Mesenchymal stem cell (in vitro differentiated cells and primary cell): ENCODE results near the gene PCSK1N.

Source experiments
- DNase-seq: peaks from one replicate; pipeline ENCODE4 v3.0.0-alpha.2; 2013
- H2AFZ ChIP-seq: one replicate; pipeline ENCODE4 v1.6.1; 2013; ENCODE audit warnings: low read depth, mild to moderate bottlenecking, control low read depth, inconsistent platforms, low read length, moderate library complexity
- H2AK5ac ChIP-seq: 2 replicates; pipeline ENCODE4 v1.6.1; 2013; ENCODE audit warnings: low read length, moderate library complexity, mild to moderate bottlenecking, inconsistent platforms; ENCODE audit not compliant: severe bottlenecking
- H2BK120ac ChIP-seq: one replicate; pipeline ENCODE4 v1.6.1; 2013; ENCODE audit warnings: low read depth, mild to moderate bottlenecking, inconsistent platforms, low read length, moderate library complexity
- H2BK12ac ChIP-seq, 2 experiments: one replicate each; pipeline ENCODE4 v1.6.1; 2013; ENCODE audit warnings: inconsistent platforms in 2 of 2, low read length in 2 of 2, mild to moderate bottlenecking in 2 of 2, moderate library complexity in 2 of 2, control low read depth in 1 of 2
- H2BK15ac ChIP-seq: one replicate; pipeline ENCODE4 v1.6.1; 2013; ENCODE audit warnings: mild to moderate bottlenecking, low read depth, inconsistent platforms; ENCODE audit not compliant: poor library complexity, severe bottlenecking
- H2BK5ac ChIP-seq: 2 replicates; pipeline ENCODE4 v1.6.1; 2013; ENCODE audit warnings: low read depth, mild to moderate bottlenecking, low read length, control low read depth, inconsistent platforms; ENCODE audit not compliant: poor library complexity, severe bottlenecking
- H3K14ac ChIP-seq, 2 experiments: one replicate each; pipeline ENCODE4 v1.6.1; 2013; ENCODE audit warnings: inconsistent platforms in 2 of 2, low read length in 2 of 2, control low read depth in 1 of 2, mild to moderate bottlenecking in 1 of 2, moderate library complexity in 1 of 2
- H3K18ac ChIP-seq, 2 experiments: one replicate each; pipeline ENCODE4 v1.6.1; 2013; ENCODE audit warnings: inconsistent platforms in 2 of 2, low read length in 2 of 2, control low read depth in 1 of 2, low read depth in 1 of 2, mild to moderate bottlenecking in 1 of 2
- H3K23ac ChIP-seq, 2 experiments: one replicate each; pipeline ENCODE4 v1.6.1; 2013; ENCODE audit warnings: inconsistent platforms in 2 of 2, low read length in 2 of 2, mild to moderate bottlenecking in 2 of 2, moderate library complexity in 2 of 2, control low read depth in 1 of 2
- H3K27ac ChIP-seq: 2 replicates; pipeline ENCODE4 v1.5.1; 2013; ENCODE audit warnings: mild to moderate bottlenecking, moderate library complexity, low read length, control low read depth, inconsistent platforms; ENCODE audit not compliant: poor library complexity, severe bottlenecking
- H3K27me3 ChIP-seq, 2 experiments: 2 replicates each; pipeline versions ENCODE4 v1.6.1 to v1.7.0; 2013; ENCODE audit warnings: low read length in 2 of 2, mild to moderate bottlenecking in 2 of 2, moderate library complexity in 2 of 2, control low read depth in 1 of 2, inconsistent platforms in 1 of 2; ENCODE audit not compliant: control insufficient read depth in 1 of 2, insufficient read depth in 1 of 2
- H3K36me3 ChIP-seq, 2 experiments: 2 replicates each; pipeline versions ENCODE4 v1.6.1 to v1.7.0; 2013; ENCODE audit warnings: low read length in 2 of 2, control low read depth in 1 of 2, inconsistent platforms in 1 of 2, low read depth in 1 of 2, mild to moderate bottlenecking in 1 of 2; ENCODE audit not compliant: insufficient read depth in 2 of 2, control insufficient read depth in 1 of 2
- H3K4ac ChIP-seq, 2 experiments: one replicate each; pipeline ENCODE4 v1.6.1; 2013; ENCODE audit warnings: inconsistent platforms in 2 of 2, low read length in 2 of 2, mild to moderate bottlenecking in 2 of 2, moderate library complexity in 2 of 2, control low read depth in 1 of 2, low read depth in 1 of 2
- H3K4me1 ChIP-seq: 2 replicates; pipeline ENCODE4 v1.6.1; 2013; ENCODE audit warnings: low read depth, low read length, control low read depth; ENCODE audit not compliant: control insufficient read depth, insufficient read depth
- H3K4me2 ChIP-seq: 2 replicates; pipeline ENCODE4 v1.6.1; 2013; ENCODE audit warnings: low read length, mild to moderate bottlenecking, inconsistent platforms; ENCODE audit not compliant: poor library complexity, severe bottlenecking
- H3K4me3 ChIP-seq, 2 experiments: 2 replicates each; pipeline versions ENCODE4 v1.5.1 to v1.7.0; 2013; ENCODE audit warnings: low read length in 2 of 2, mild to moderate bottlenecking in 2 of 2, control low read depth in 1 of 2, low read depth in 1 of 2; ENCODE audit not compliant: insufficient read depth in 1 of 2
- H3K79me1 ChIP-seq: replicated peaks from 2 replicates; pipeline ENCODE4 v1.6.1; 2013; ENCODE audit warnings: mild to moderate bottlenecking, control low read depth, low read length, inconsistent platforms; ENCODE audit not compliant: poor library complexity, severe bottlenecking
- H3K9ac ChIP-seq: 2 replicates; pipeline ENCODE4 v1.7.0; 2013; ENCODE audit warnings: mild to moderate bottlenecking, low read length, moderate library complexity
- H3K9me3 ChIP-seq: 2 replicates; pipeline ENCODE4 v1.7.0; 2013; ENCODE audit warnings: mild to moderate bottlenecking, low read length; ENCODE audit not compliant: control insufficient read depth
- H4K8ac ChIP-seq: one replicate; pipeline ENCODE4 v1.6.1; 2013; ENCODE audit warnings: inconsistent platforms, mild to moderate bottlenecking, low read length, moderate library complexity
- H4K91ac ChIP-seq: one replicate; pipeline ENCODE4 v1.6.1; 2013; ENCODE audit warnings: mild to moderate bottlenecking, low read length, inconsistent platforms
- WGBS: methylation state at CpG from one replicate; pipeline ENCODE4 v1.1.7; 2013; ENCODE audit warnings: mixed read lengths; 5-methylcytosine and 5-hydroxymethylcytosine counted together

PCSK1N gene

GRCh38 chrX:48806081-48806480 is 29.3 kb downstream of the PCSK1N start:
- Histone ChIP-seq H3K27me3 (no peaks in the 10 kb centered on the region), H3K27ac (no peak overlapping the region), H3K4me3 (no peak overlapping the region), H3K14ac (no peak overlapping the region), H4K91ac (no peak overlapping the region), H3K9me3 (no peaks in the 10 kb centered on the region), H3K18ac (no peak overlapping the region), H4K8ac (no peak overlapping the region), H3K9ac (no peak overlapping the region), H2BK120ac (no peak overlapping the region), H3K4ac (no peak overlapping the region), H2BK15ac (no peak overlapping the region), H3K23ac (no peak overlapping the region), H2BK12ac (no peak overlapping the region), H3K79me1 (peaks cover 6% of the 10 kb centered on the region), H2AK5ac (no peak overlapping the region), H3K36me3 (peaks cover 7 to 19% of the 10 kb centered on the region in 2 experiments), H2BK5ac (no peak overlapping the region), H3K4me2 (no peak overlapping the region), H2AFZ (no peak overlapping the region), H3K4me1 (no peaks in the 10 kb centered on the region)
- 100% methylated on average over 2 of the region's 4 CpGs for WGBS
- no peak for DNase-seq

GRCh38 chrX:48802905-48803200 is 32.6 kb downstream of the PCSK1N start:
- 66% methylated on average over 4 of the region's 4 CpGs for WGBS
- Histone ChIP-seq H2BK120ac (no peak overlapping the region), H3K79me1 (peaks cover 7% of the 10 kb centered on the region), H3K27me3 (peaks cover 0 to 3% of the 10 kb centered on the region in 2 experiments), H2BK12ac (no peak overlapping the region), H2AFZ (no peak overlapping the region), H4K8ac (no peak overlapping the region), H2BK5ac (peak overlapping the region; percentile 31), H3K4me2 (peak overlapping the region; percentile 32), H3K14ac (no peak overlapping the region), H4K91ac (no peak overlapping the region), H3K27ac (peak overlapping the region; percentile 99), H3K4ac (peak overlapping the region in 1 of 2 experiments; percentile 28), H3K23ac (no peak overlapping the region), H3K4me1 (peaks cover 4% of the 10 kb centered on the region), H3K9ac (peak overlapping the region; percentile 95), H2BK15ac (no peak overlapping the region), H3K4me3 (peak overlapping the region; percentile 60 to 82), H3K18ac (no peak overlapping the region), H3K36me3 (peaks cover 7 to 14% of the 10 kb centered on the region in 2 experiments), H2AK5ac (no peak overlapping the region), H3K9me3 (no peaks in the 10 kb centered on the region)
- DNase-seq, result peak; percentile 1

- H2BK5ac ChIP-seq, result peak overlapping the region; percentile 62
- 11% methylated on average over 26 of the region's 40 CpGs for WGBS
These were observed 33.1 kb downstream of the PCSK1N start for GRCh38 chrX:48802089-48802904.

GRCh38 chrX:48801280-48802088 is 33.9 kb downstream of the PCSK1N start, which contains the start of gene HDAC6:
TSS of gene HDAC6 (plus strand) at chrX:48802067. CDS start at chrX:48802693, 626 bp downstream.
- H2BK15ac ChIP-seq, result no peak within 1 kb of the TSS
- peak within 1 kb of the TSS in 1 of 2 experiments; percentile 72 for H3K23ac ChIP-seq
- H3K27ac ChIP-seq, result peak within 1 kb of the TSS; percentile 99
- peak within 1 kb of the TSS; percentile 89 for H2BK5ac ChIP-seq
- H3K9me3 ChIP-seq, result no peaks in the 10 kb centered on the region
- peak; percentile 99 for DNase-seq
- H2AFZ ChIP-seq, result peak within 1 kb of the TSS; percentile 53
- H3K27me3 ChIP-seq, result peaks cover 0 to 14% of the 10 kb centered on the region in 2 experiments
- H2AK5ac ChIP-seq, result no peak within 1 kb of the TSS
- H3K79me1 ChIP-seq, result peaks cover 7% of the 10 kb centered on the region
- H2BK120ac ChIP-seq, result peak within 1 kb of the TSS; percentile 73
- H3K4ac ChIP-seq, result peak within 1 kb of the TSS in 1 of 2 experiments; percentile 88
- H3K9ac ChIP-seq, result peak within 1 kb of the TSS; percentile 95
- H3K18ac ChIP-seq, result peak within 1 kb of the TSS; percentile 70 to 95
- peaks cover 4% of the 10 kb centered on the region for H3K4me1 ChIP-seq
- peak within 1 kb of the TSS in 1 of 2 experiments; percentile 81 for H3K14ac ChIP-seq
- H4K8ac ChIP-seq, result peak within 1 kb of the TSS; percentile 100
- peak within 1 kb of the TSS; percentile 66 for H3K4me2 ChIP-seq
- peak within 1 kb of the TSS; percentile 80 to 82 for H3K4me3 ChIP-seq
- H4K91ac ChIP-seq, result peak within 1 kb of the TSS; percentile 99
- under 1% methylated on average over 80 of the region's 89 CpGs for WGBS
- H2BK12ac ChIP-seq, result no peak within 1 kb of the TSS
- H3K36me3 ChIP-seq, result peaks cover 7 to 12% of the 10 kb centered on the region in 2 experiments

More at GRCh38 chrX:48802089-48802904, 33.1 kb downstream of the PCSK1N start:
- Histone ChIP-seq H3K9ac (peak overlapping the region; percentile 95), H3K4me1 (peaks cover 4% of the 10 kb centered on the region), H2BK15ac (no peak overlapping the region), H3K18ac (peak overlapping the region; percentile 48 to 70), H2AFZ (peak overlapping the region; percentile 42), H3K79me1 (peaks cover 7% of the 10 kb centered on the region), H3K27me3 (peaks cover 0 to 8% of the 10 kb centered on the region in 2 experiments), H3K9me3 (no peaks in the 10 kb centered on the region), H2BK120ac (no peak overlapping the region), H3K14ac (no peak overlapping the region), H3K23ac (no peak overlapping the region), H2BK12ac (no peak overlapping the region), H3K36me3 (peaks cover 7 to 13% of the 10 kb centered on the region in 2 experiments), H2AK5ac (no peak overlapping the region), H4K91ac (no peak overlapping the region), H3K27ac (peak overlapping the region; percentile 99), H4K8ac (peak overlapping the region; percentile 87), H3K4me3 (peak overlapping the region; percentile 60 to 82), H3K4me2 (peak overlapping the region; percentile 32), H3K4ac (peak overlapping the region in 1 of 2 experiments; percentile 28)
- DNase-seq, result peak; percentile 89
